Duodenal mucosa (tissue), 2 donors: ENCODE data around the gene PLIN3.
"Not testable (repeated sequence)": the region's sequence is repeated elsewhere in the genome, so short reads cannot be mapped to it uniquely, and the experiment has no call there.

Source experiments
- H3K27ac ChIP-seq: one replicate; pipeline ENCODE4 v1.7.0; 2013; ENCODE audit warnings: low read depth, low read length
- H3K27me3 ChIP-seq, 2 donors: one replicate each; pipeline ENCODE4 v1.7.0; 2013; ENCODE audit warnings: low read length in 2 of 2, control low read depth in 1 of 2; ENCODE audit not compliant: insufficient read depth in 2 of 2, control insufficient read depth in 1 of 2
- H3K36me3 ChIP-seq, 2 donors: one replicate each; pipeline ENCODE4 v1.7.0; 2013; ENCODE audit warnings: low read length in 2 of 2, control low read depth in 1 of 2; ENCODE audit not compliant: insufficient read depth in 2 of 2, control insufficient read depth in 1 of 2
- H3K4me1 ChIP-seq, 2 donors: one replicate each; pipeline ENCODE4 v1.7.0; 2013; ENCODE audit warnings: low read length in 2 of 2, control low read depth in 1 of 2; ENCODE audit not compliant: insufficient read depth in 2 of 2, control insufficient read depth in 1 of 2
- H3K4me3 ChIP-seq, 2 donors: one replicate each; pipeline ENCODE4 v1.7.0; 2013; ENCODE audit warnings: low read length in 2 of 2, low read depth in 1 of 2
- H3K9ac ChIP-seq, 2 donors: one replicate each; pipeline ENCODE4 v1.7.0; 2013; ENCODE audit warnings: low read length in 2 of 2, low read depth in 1 of 2
- H3K9me3 ChIP-seq, 2 donors: one replicate each; pipeline ENCODE4 v1.7.0; 2013; ENCODE audit warnings: low read length in 2 of 2, control low read depth in 1 of 2; ENCODE audit not compliant: control insufficient read depth in 1 of 2

Gene PLIN3

GRCh38 chr19:4849019-4849418 is 18.4 kb downstream of the PLIN3 start:
- Histone ChIP-seq H3K9ac (no peak overlapping the region), H3K4me1 (no peaks in the 10 kb centered on the region), H3K36me3 (peaks cover 8 to 44% of the 10 kb centered on the region in 2 donors), H3K27ac (no peak overlapping the region), H3K9me3 (no peaks in the 10 kb centered on the region), H3K4me3 (no peak overlapping the region), H3K27me3 (no peaks in the 10 kb centered on the region)

- H3K9me3 ChIP-seq: no peaks in the 10 kb centered on the region
- no peak overlapping the region for H3K27ac ChIP-seq
- no peak overlapping the region for H3K4me3 ChIP-seq
- no peak overlapping the region for H3K9ac ChIP-seq
- H3K27me3 ChIP-seq: no peaks in the 10 kb centered on the region
- H3K4me1 ChIP-seq: peaks cover 0 to 4% of the 10 kb centered on the region in 2 donors
- H3K36me3 ChIP-seq: peaks cover 12 to 46% of the 10 kb centered on the region in 2 donors
Measured at GRCh38 chr19:4847190-4847973, 20.1 kb downstream of the PLIN3 start.

DNA sequence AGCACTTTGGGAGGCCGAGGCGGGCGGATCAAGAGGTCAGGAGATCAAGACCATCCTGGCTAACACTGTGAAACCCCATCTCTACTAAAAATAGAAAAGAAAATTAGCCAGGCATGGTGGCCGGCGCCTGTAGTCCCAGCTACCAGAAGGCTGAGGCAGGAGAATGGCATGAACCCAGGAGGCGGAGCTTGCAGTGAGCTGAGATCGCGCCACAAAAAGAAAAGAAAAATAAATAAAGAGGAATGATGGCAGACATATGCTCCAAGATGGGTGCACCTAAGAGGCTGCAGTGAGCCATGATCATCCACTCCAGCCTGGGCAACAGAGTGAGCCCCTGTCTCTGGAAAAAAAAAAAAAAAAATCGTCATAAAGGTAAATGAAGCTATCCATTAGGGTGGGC is 21.5 kb downstream of the PLIN3 start:
- not testable (repeated sequence) for H3K4me3 ChIP-seq, H3K27me3 ChIP-seq
- peaks cover 16 to 43% of the 10 kb centered on the region in 2 donors for H3K36me3 ChIP-seq

GRCh38 chr19:4844348-4845179 is 22.9 kb downstream of the PLIN3 start:
- H3K27ac ChIP-seq: no peak overlapping the region
- no peak overlapping the region for H3K9ac ChIP-seq
- no peaks in the 10 kb centered on the region for H3K9me3 ChIP-seq
- H3K27me3 ChIP-seq: no peaks in the 10 kb centered on the region
- peaks cover 0 to 4% of the 10 kb centered on the region in 2 donors for H3K4me1 ChIP-seq
- H3K4me3 ChIP-seq: no peak overlapping the region
- H3K36me3 ChIP-seq: peaks cover 16 to 44% of the 10 kb centered on the region in 2 donors

More for the DNA sequence above, 21.5 kb downstream of the PLIN3 start:
- H3K4me1 ChIP-seq, H3K9me3 ChIP-seq, H3K27ac ChIP-seq, H3K9ac ChIP-seq: not testable (repeated sequence)

GRCh38 chr19:4843647-4843965 is 23.9 kb downstream of the PLIN3 start:
- Histone ChIP-seq H3K4me3 (no peak overlapping the region), H3K9me3 (no peaks in the 10 kb centered on the region), H3K4me1 (peaks cover 0 to 4% of the 10 kb centered on the region in 2 donors), H3K27ac (no peak overlapping the region), H3K27me3 (no peaks in the 10 kb centered on the region), H3K36me3 (peaks cover 16 to 43% of the 10 kb centered on the region in 2 donors), H3K9ac (no peak overlapping the region)

DNA sequence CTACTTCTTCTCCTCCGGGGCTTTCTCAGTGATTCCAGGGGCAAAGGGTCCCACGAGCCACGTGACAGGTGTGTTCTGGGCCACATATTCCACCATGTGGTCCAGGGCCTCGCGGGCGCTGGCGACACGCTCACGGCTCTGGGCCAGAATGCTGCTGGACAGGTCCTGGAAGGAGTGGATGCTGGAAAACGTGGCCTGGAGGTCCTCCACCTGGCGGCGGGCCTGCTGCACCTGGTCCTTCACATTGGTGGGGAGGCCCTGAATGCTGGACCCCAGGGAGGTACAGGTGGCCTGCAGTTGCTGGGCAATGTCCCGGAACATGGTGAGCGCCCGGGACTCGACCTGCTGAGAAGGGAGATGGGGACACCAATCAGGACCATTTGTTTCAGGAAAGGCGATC is 28.3 kb downstream of the PLIN3 start:
- no peaks in the 10 kb centered on the region for H3K27me3 ChIP-seq
- H3K4me1 ChIP-seq: peaks cover 0 to 4% of the 10 kb centered on the region in 2 donors
- H3K9me3 ChIP-seq: no peaks in the 10 kb centered on the region
- H3K27ac ChIP-seq: no peak overlapping the region
- no peak overlapping the region for H3K4me3 ChIP-seq
- peaks cover 9 to 27% of the 10 kb centered on the region in 2 donors for H3K36me3 ChIP-seq
- no peak overlapping the region for H3K9ac ChIP-seq

DNA sequence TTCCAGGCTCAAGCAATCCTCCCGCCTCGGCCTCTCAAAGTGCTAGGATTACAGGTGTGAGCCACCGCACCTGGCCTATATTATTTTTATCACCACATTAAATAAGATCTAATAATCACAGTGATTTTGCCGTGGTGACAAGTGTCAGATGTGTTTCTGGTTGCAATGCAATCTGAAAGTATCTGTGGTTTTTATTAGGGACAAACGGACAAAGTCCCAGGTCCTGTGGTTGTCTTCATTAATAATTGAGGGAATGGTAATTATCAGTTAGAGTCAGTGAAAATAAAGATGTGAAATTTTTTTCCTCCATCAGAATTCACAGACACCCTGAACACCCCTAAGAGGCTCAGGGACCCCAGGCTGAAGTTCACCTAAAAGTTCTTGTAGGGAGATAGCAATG is 34.7 kb downstream of the PLIN3 start:
- Histone ChIP-seq H3K27ac (no peak overlapping the region), H3K9ac (no peak overlapping the region), H3K9me3 (no peaks in the 10 kb centered on the region), H3K4me3 (no peak overlapping the region), H3K4me1 (peaks cover 9 to 25% of the 10 kb centered on the region in 2 donors), H3K36me3 (peaks cover 0 to under 1% of the 10 kb centered on the region in 2 donors), H3K27me3 (no peaks in the 10 kb centered on the region)

DNA sequence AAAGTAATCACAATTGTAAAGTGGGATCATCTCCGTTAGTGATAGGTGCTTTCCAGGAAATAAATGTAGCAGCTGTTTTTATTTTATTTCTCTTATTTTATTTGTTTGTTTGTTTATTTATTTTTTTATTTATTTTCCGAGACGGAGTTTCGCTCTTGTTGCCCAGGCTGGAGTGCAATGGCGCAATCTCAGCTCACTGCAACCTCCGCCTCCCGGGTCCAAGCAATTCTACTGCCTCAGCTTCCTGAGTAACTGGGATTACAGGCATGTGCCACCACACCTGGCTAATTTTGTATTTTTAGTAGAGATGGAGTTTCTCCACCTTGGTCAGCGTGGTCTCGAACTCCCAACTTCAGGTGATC is 35.5 kb downstream of the PLIN3 start:
- Histone ChIP-seq H3K4me3 (peak overlapping the region; percentile 89 to 92), H3K9ac (peak overlapping the region; percentile 94 to 95), H3K27ac (peak overlapping the region; percentile 95), H3K4me1 (peaks cover 9 to 28% of the 10 kb centered on the region in 2 donors)
- not testable (repeated sequence) for H3K27me3 ChIP-seq, H3K36me3 ChIP-seq, H3K9me3 ChIP-seq

DNA sequence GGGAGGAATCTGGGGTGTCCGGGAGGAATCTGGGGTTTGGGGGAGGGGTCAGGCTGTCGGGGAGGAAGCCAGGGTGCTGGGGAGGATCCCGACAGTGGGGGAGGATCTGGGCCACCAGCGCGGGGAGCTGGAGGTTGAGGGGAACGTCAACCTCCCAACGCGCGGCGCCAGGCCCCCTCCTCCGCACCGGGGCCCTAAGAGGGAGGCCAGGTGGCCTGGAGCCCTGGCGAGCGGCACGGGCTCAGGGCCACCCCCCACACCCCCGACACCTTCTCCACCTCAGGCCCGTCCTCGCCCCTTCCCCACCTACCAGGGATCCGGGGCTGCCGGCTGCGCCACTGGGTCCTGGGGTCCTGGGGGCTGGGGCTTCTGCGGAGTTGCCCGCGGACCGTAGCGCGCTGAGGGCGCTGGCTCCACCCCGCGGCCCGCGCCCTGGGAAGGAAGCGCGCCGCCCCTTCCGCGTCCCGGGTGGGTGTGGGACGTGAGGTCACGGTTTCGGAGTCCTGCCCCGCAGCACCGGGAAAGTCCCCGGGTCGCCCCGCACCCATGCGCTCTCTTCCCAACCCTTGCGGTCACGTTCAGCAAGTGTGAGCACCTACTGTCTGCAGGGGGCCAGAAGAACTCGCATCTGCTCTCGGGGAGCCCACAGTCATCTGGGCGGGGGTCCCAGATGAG is 36.0 kb downstream of the PLIN3 start, which contains the start of gene TICAM1:
TSS of gene TICAM1 (minus strand) at position 409 of the 675 bp plus-strand sequence. CDS start 13,335 bp downstream, outside the sequence.
- Histone ChIP-seq H3K27ac (peak within 1 kb of the TSS; percentile 95), H3K36me3 (peaks cover 0 to 3% of the 10 kb centered on the region in 2 donors), H3K9me3 (no peaks in the 10 kb centered on the region), H3K27me3 (no peaks in the 10 kb centered on the region), H3K4me1 (peaks cover 9 to 28% of the 10 kb centered on the region in 2 donors), H3K4me3 (peak within 1 kb of the TSS; percentile 89 to 92), H3K9ac (peak within 1 kb of the TSS; percentile 94 to 95)
